Measurements from ENCODE around the gene CLHC1.
A peak's percentile ranks its signal among the peaks of the same experiment; 100 is the strongest.
"Not testable (repeated sequence)": the region's sequence is repeated elsewhere in the genome, so short reads cannot be mapped to it uniquely, and the experiment has no call there.

The CLHC1 gene

GRCh38 chr2:55232084-55232862 lies at the start of gene CLHC1, which contains the start of gene RPS27A:
CLHC1 (minus strand) TSS chr2:55232293; CDS start chr2:55222411, 9,882 bp downstream.
RPS27A (plus strand) TSS chr2:55232688; CDS start chr2:55232825, 137 bp downstream.
- peak; percentile 98 to 100 (median 99) for DNase-seq

DNA sequence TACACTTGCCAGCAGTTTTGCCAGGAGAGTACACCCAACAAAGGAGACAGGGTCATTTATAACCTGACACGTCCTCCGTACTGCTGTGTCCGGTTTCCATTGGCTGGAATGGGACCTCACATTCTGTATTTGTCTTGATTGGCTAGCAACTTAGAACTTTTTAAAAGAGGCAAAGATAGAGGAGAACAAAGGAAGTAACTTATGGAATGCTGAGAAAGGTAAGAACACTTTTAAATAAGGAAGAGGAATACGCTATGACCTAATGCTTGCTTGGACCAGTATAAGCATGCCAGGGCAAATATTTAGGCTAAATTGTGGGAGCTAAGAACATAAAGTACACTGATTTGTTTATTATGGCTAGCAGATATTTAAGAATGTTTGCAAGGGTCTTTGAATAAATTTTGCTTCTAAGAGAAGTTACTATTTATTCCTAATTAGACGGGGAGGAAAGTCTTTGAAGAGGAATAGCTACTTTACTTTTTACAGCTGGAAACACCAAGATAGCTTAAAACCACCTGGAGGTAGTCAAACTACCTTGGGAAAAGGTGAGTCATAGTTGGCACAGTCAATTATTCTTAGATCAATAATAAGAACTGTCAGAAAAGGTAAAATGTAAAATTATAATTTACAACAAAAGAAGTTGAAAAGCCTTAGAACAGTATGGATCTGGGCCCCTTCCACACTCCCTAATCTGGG lies 48.9 kb upstream of the CLHC1 start:
- DNase-seq = not testable (repeated sequence)

GRCh38 chr2:55279859-55280424 lies 47.8 kb upstream of the CLHC1 start:
- not testable (repeated sequence) for DNase-seq

GRCh38 chr2:55279214-55279835 lies 47.2 kb upstream of the CLHC1 start:
- DNase-seq = peak; percentile 14 to 51 (median 30)

DNA sequence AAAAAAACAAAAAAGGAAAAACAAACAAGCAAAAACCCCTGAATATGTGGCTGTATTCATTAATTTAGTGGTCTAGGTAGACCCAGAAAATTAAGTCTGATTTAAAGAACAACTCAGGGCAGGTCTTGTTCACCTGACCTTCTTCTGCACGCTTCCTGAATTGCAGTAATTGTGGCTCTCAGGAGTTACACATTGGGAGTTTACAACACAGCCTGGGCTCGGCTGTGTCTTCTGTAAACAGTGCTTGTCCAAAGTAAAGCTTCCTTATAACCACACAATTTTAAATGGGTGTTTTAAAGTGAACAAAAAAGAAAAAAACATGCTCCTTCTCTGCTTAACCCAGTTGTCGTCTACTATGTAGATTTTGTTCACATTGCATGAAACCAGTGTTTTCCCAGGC lies 45.2 kb upstream of the CLHC1 start:
- DNase-seq = no peak

GRCh38 chr2:55274346-55274745 lies 42.3 kb upstream of the CLHC1 start:
- DNase-seq = not testable (repeated sequence)

- peak; percentile 11 to 75 (median 13) for DNase-seq
These were observed 37.5 kb upstream of the CLHC1 start for GRCh38 chr2:55269645-55269990.

GRCh38 chr2:55268907-55269644 lies 37.0 kb upstream of the CLHC1 start, which contains the start of gene MTIF2:
MTIF2 (minus strand) TSS chr2:55269231; CDS start chr2:55263858, 5,373 bp downstream.
- peak; percentile 97 to 98 (median 97) for DNase-seq

DNA sequence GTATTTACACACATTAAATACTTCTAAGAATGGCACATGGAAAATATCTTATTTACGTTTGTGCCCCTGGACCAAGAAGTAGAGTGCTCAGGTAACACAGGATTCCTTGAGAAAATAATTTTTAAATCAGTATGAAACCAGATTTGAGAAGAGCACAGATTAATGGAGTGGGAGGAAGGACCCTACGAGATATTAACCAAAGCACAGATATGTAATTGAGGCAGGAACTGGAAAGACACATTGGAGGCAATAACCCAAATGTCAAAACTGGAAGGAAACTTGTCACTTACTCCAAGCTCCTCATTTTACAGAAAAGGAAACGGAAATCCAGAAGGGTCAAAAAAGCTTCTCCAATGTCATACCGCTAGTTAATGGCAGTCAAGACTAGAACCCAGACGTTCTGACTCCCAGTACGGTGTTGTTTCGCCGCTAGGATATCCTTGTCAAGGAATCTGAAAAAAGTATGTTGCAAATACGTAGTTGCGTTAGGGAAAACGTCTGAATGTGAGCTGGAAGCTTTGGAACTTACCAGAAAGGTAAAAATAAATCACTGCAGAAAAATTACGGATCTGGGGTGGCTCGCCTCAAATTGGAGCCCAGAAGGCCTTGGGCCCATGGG lies 36.3 kb upstream of the CLHC1 start:
- DNase-seq = peak in 1 of 3 experiments; percentile 73

- not testable (repeated sequence) for DNase-seq
These were observed 27.5 kb upstream of the CLHC1 start for GRCh38 chr2:55259586-55259985.

- no peak for DNase-seq
These were observed 20.7 kb upstream of the CLHC1 start for GRCh38 chr2:55252832-55253231.

DNA sequence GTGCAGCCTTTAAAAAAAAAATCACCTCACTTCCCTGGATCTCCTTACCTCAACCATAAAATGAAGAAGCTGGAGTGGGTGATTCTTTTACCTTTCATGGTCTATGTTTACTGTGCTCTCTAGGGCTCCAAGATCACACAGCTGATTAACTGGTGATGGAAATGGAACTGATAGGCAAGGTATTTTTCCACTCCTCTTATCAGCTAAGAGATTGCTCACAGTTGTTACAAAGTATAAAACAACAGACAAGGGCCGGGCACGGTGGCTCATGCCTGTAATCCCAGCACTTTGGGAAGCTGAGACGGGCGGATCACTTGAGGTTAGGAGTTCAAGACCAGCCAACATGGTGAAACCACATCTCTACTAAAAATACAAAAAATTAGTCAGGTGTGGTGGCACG lies 14.9 kb upstream of the CLHC1 start:
- peak in 1 of 3 experiments; percentile 11 for DNase-seq

- no peak for DNase-seq
These were observed 13.3 kb upstream of the CLHC1 start for GRCh38 chr2:55245411-55245810.

DNA sequence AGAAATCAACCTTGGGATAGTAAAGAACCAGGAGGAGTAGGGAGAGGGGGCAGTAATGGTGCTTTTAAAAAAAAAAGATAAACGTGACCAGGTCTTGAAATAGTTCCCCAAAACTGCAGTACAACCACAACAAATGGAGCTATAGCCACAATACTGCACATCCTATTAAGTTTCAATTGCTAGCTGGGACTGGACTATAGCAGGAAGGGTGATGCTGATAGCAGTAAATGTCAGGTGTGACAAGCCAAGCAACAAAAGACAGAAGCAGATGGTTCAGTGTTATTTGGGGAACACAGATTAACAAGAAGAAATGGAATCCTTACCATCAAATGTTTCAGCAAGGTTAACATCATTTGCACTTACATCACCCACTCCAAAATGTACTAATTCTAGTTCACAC lies 10.5 kb upstream of the CLHC1 start:
- no peak for DNase-seq

DNA sequence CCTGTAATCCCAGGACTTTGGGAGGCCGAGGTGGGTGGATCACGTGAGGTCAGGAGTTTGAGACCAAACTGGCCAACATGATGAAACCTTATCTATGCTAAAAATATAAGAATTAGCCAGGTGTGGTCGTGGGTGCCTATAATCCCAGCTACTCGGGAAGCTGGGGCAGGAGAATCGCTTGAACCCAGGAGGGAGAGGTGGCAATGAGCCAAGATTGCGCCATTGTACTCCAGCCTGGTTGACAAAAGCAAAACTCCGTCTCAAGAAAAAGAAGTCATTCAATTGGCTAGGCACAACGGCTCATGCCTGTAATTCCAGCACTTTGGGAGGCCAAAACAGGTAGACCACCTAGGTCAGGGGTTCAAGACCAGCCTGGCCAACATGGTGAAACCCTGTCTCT lies 9.5 kb upstream of the CLHC1 start:
- not testable (repeated sequence) for DNase-seq

DNA sequence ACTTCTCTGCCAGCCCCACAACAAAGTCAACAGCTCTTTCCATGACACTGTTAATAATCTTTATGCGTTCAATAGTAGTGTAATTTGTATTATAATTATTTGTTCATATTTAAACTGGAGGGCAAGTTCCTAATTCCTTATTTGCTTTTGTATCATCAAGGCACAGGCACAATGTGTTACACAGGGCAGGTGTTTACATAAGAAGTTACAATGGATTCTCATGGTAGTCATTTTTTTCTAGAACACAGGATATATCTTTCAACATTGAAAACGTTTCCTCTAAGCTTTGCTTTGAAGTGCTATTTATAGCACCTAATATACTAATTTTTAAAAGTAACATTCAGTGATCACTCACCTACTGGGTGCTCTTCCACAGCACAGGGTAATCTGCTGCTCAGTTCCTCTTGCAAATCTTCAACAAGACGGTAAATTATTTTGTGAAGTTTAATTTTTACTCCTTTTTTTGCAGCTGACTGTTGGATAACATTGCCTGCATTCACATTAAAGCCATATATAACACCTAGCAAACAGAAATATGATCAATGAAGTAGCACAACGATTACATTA lies 7.6 kb upstream of the CLHC1 start:
- DNase-seq = peak in 2 of 3 experiments; percentile 34 to 82

GRCh38 chr2:55236992-55237543 lies 5.0 kb upstream of the CLHC1 start:
- no peak for DNase-seq

DNA sequence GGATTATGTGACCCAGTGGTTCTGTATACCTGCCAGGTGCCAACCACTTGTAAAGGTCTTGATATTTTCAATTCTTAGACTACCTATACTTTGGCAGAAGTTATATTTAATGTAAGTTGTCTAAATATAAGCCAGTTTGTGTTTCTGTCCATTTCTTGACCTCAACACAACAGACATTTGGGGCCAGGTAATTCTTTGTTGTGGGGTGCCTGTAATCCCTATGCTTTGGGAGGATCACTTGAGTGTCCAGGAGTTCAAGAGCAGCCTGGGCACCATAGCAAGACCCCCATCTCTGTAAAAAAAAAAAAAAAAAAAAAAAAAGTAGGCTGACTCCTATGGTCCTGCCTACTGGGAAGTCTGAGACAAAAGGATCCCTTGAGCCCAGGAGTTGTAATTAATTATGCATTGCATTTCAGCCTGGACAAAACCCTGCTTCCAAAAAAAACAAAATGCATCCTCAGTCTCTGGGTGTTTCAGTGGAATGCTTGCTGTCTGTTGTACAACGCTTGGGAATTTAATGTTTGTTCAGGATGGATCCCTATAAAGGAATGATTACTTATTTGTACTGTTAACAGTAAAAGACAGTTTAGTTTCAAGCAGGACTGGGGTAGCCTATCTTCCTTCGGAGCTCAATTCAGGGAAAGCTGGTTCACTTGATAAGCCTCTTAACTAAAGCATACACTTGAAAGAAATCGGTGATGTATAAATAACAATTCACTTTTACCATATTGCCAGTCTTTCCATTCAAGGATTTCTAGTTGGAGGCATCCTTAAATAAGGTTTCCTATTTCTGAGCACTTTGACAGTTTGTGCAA lies 3.8 kb upstream of the CLHC1 start:
- peak in 1 of 3 experiments; percentile 34 for DNase-seq

- DNase-seq = no peak
These were observed 1.5 kb upstream of the CLHC1 start for GRCh38 chr2:55233658-55233940.

DNA sequence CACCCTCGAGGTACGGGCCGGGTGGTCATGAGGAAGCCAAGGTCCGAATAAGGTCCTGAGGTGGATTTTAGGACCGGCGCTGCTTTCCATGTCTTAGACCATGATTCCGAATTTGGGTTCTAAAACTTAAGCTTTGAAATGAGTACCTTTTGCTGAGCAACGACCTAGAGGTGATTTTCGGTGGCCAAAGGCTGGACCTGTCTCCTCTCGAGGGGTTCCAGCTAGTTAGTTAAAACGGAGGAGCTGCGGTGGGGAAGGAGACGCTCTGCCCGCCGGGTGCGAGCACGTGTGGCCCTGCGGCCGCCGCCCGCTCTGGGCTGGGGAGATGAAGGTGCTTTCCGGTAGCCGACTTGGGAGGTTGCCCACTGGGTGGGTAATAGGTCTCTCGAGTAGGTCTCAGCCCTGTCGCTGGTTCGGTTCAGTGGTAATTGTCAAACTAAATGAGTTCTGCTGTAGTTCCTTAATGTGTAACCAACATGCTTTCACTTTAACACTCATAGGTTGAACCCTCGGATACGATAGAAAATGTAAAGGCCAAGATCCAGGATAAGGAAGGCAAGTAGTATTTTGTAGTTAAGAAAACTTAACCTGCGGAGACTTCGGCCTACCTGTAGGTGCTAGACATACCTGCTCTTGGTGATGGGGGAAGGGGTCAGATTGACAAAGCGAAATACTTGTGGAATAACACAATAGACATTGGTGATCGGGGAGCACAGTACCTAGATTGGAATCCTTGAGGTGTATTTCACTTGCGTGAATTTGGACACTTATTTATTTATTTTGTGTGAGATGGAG lies 967 bp upstream of the CLHC1 start:
- peak in 1 of 3 experiments; percentile 62 for DNase-seq
